Natural killer cell (primary cell): ENCODE data around the gene GSTM3. TPM values are rescaled to one million over a fixed set of nuclear protein-coding genes. Genes with fewer than 3 reads are reported as not detected.

Experiments used
- ATAC-seq, 3 donors: fragments of 150-1000 bp in 2 of 3; fragments of 200-7000 bp in 1 of 3; cut with Tn5 transposase; 1 replicate in 1 of 3; 2 replicates in 2 of 3; pipeline ENCODE4 v1.10.0; 2021; ENCODE audit warnings: mild to moderate bottlenecking in 2 of 3, moderate library complexity in 2 of 3
- DNase-seq, 2 donors: peaks; one replicate each; pipeline versions ENCODE4 v3.0.0 to v3.0.0-alpha.2; 2013 to 2021; ENCODE audit warnings: mixed read lengths in 1 of 2
- H3K27ac ChIP-seq: one replicate; pipeline ENCODE4 v1.5.1; 2013; ENCODE audit warnings: mild to moderate bottlenecking, low read length
- H3K27me3 ChIP-seq: one replicate; pipeline ENCODE4 v1.6.1; 2013; ENCODE audit warnings: low read length; ENCODE audit not compliant: control insufficient read depth, insufficient read depth
- H3K36me3 ChIP-seq: one replicate; pipeline ENCODE4 v1.6.1; 2013; ENCODE audit warnings: low read length; ENCODE audit not compliant: control insufficient read depth, insufficient read depth
- H3K4me1 ChIP-seq: one replicate; pipeline ENCODE4 v1.6.1; 2013; ENCODE audit warnings: low read length; ENCODE audit not compliant: control insufficient read depth, insufficient read depth
- H3K4me3 ChIP-seq: one replicate; pipeline ENCODE4 v1.5.1; 2013; ENCODE audit warnings: low read length
- H3K9me3 ChIP-seq: one replicate; pipeline ENCODE4 v1.6.1; 2013; ENCODE audit warnings: low read length; ENCODE audit not compliant: control insufficient read depth, insufficient read depth
- H3K27ac Mint-ChIP-seq, 2 donors: one replicate each; pipeline ENCODE4 v1.8.0; 2022; ENCODE audit warnings: mild to moderate bottlenecking in 2 of 2, mixed read lengths in 2 of 2, moderate library complexity in 1 of 2
- H3K27me3 Mint-ChIP-seq, 2 donors: one replicate each; pipeline ENCODE4 v1.8.0; 2022; ENCODE audit warnings: low read depth in 2 of 2, mixed read lengths in 2 of 2
- H3K36me3 Mint-ChIP-seq: one replicate; pipeline ENCODE4 v1.8.0; 2022; ENCODE audit warnings: mixed read lengths
- H3K4me1 Mint-ChIP-seq, 2 donors: one replicate each; pipeline ENCODE4 v1.8.0; 2022; ENCODE audit warnings: mixed read lengths in 2 of 2
- H3K4me3 Mint-ChIP-seq: one replicate; pipeline ENCODE4 v1.8.0; 2022; ENCODE audit warnings: mild to moderate bottlenecking, moderate library complexity, mixed read lengths
- H3K9me3 Mint-ChIP-seq, 2 donors: one replicate each; pipeline ENCODE4 v1.8.0; 2022; ENCODE audit warnings: mixed read lengths in 2 of 2
- WGBS: methylation state at CpG from one replicate; pipeline ENCODE4 v1.1.7; 2013; ENCODE audit warnings: missing lambda C conversion rate; ENCODE audit not compliant: insufficient coverage; 5-methylcytosine and 5-hydroxymethylcytosine counted together
- intact Hi-C: fragments of 100-400 bp; cut with micrococcal nuclease; formaldehyde crosslinking; loops from one replicate; pipeline ENCODE4 v1.14.2; 2022
- total RNA-seq, 4 donors: library from RNA; stranded (reverse); fragments of 120-200 nt in 1 of 4; gene quantifications; one replicate each; pipeline versions ENCODE4 v1.2.3 to v1.2.4, GENCODE V29; 2013 to 2022
- TF ChIP-seq, protein P1 (sequence below): fragments of 200-600 bp; IDR thresholded peaks from one replicate; pipeline ENCODE4 v1.8.0; 2022; ENCODE audit warnings: antibody characterized with exemption

Gene GSTM3
- total RNA-seq, 3 donors from 2014 or later (not counting 1 experiment from before 2014, with no cell fraction given): 1.7 to 3.0 (median 3.0) TPM

DNA sequence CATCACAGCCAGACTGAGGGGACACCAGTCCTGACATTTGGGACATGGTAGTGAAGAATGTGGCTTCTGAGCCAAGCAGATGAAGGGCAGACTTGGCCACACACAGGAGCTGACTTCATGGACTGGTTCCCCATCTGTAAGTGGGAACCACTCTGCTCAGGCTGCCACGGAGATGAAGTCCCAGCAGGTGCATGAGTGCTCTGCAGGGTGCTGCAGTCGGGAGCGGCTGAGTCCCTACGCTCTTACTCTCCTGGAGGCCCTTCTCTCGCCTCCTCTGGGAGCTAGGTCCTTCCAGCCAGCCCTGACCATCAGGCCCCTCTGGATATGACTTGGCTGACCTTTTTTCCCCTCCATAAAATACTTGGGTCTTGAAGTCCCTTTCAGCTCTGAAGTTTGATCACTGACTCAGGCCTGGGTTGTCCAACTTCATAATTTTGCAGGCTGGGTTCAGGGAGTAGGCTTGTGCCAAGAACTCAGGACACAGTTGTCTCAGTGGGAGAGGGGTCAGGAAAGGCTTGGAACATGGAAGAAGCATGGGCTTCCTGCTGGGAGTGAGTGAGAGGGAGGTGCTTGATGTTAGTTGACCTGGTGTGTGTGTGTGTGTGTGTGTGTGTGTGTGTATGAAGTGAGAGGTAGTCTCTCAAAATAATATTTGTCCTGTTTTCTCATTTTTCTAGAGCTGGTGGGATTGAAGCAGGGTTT is 43.9 kb upstream of the GSTM3 start:
- TF ChIP-seq, protein P1, sequence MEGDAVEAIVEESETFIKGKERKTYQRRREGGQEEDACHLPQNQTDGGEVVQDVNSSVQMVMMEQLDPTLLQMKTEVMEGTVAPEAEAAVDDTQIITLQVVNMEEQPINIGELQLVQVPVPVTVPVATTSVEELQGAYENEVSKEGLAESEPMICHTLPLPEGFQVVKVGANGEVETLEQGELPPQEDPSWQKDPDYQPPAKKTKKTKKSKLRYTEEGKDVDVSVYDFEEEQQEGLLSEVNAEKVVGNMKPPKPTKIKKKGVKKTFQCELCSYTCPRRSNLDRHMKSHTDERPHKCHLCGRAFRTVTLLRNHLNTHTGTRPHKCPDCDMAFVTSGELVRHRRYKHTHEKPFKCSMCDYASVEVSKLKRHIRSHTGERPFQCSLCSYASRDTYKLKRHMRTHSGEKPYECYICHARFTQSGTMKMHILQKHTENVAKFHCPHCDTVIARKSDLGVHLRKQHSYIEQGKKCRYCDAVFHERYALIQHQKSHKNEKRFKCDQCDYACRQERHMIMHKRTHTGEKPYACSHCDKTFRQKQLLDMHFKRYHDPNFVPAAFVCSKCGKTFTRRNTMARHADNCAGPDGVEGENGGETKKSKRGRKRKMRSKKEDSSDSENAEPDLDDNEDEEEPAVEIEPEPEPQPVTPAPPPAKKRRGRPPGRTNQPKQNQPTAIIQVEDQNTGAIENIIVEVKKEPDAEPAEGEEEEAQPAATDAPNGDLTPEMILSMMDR: no peak
- H3K4me1 ChIP-seq: peaks cover 29% of the 10 kb centered on the region
- no peak overlapping the region for H3K4me3 ChIP-seq
- ATAC-seq (no peak), DNase-seq (no peak)
- H3K27me3 ChIP-seq: peaks cover 2% of the 10 kb centered on the region
- H3K27ac ChIP-seq: no peak overlapping the region
- H3K27me3 Mint-ChIP-seq: peaks cover 39 to 60% of the 10 kb centered on the region in 2 donors
- H3K4me3 Mint-ChIP-seq: no peak overlapping the region
- no peak overlapping the region for H3K27ac Mint-ChIP-seq
- no peaks in the 10 kb centered on the region for H3K36me3 Mint-ChIP-seq
- 94% methylated on average over 5 of the region's 5 CpGs for WGBS
- peaks cover 4% of the 10 kb centered on the region for H3K9me3 ChIP-seq
- intact Hi-C loops: no loop called here
- no peaks in the 10 kb centered on the region for H3K36me3 ChIP-seq
- H3K9me3 Mint-ChIP-seq: no peaks in the 10 kb centered on the region
- peaks cover 32 to 38% of the 10 kb centered on the region in 2 donors for H3K4me1 Mint-ChIP-seq

DNA sequence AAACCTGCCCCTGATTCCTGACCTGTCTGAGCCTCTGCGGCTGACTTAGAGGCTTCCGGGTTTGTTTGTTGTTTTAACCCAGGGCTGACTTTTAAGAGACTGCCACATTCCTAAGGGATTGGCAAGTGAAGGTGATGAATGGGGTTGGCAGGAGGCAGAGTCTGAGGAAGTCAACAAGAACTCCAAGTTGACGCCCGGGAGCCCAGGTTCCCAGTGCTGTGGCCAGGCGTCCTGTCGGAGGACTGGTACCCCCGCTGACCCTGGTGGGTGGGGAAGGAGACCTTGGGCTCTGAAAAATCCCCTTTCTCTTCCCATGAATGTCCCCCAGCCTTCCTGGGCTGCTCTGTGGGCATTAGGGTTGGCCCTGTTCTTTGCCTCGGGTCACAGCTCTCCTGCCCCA is 42.6 kb upstream of the GSTM3 start:
- Mint-ChIP-seq H3K27me3 (peaks cover 35 to 60% of the 10 kb centered on the region in 2 donors), H3K36me3 (no peaks in the 10 kb centered on the region), H3K4me3 (no peak overlapping the region), H3K27ac (no peak overlapping the region), H3K9me3 (no peaks in the 10 kb centered on the region), H3K4me1 (peaks cover 20 to 26% of the 10 kb centered on the region in 2 donors)
- Histone ChIP-seq H3K4me3 (no peak overlapping the region), H3K4me1 (peaks cover 16% of the 10 kb centered on the region), H3K9me3 (peaks cover 4% of the 10 kb centered on the region), H3K27ac (no peak overlapping the region), H3K36me3 (no peaks in the 10 kb centered on the region), H3K27me3 (peaks cover 2% of the 10 kb centered on the region)
- TF ChIP-seq, protein P1: no peak
- 80% methylated on average over 5 of the region's 8 CpGs for WGBS
- intact Hi-C loops: no loop called here
- ATAC-seq (no peak), DNase-seq (no peak)

DNA sequence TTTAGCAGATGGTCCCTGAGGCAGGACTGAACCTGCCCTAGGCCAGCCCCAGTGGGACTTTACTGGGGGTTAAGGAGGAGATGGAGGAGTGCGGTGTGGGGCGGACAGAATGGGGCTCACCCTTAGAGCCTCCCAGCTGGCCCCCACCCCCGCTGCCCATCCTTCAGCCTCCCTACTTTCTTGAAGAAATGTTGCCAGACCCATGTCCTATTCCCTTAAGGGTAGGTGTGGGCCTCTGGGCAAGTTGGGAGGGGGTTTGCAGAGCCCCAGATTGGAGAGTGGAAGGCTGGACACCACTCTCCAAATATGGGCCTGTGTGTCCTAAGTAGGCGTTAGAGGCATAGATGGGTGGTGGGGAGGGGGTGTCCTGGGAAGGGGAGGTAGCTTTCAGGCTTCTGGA is 42.1 kb upstream of the GSTM3 start:
- H3K9me3 Mint-ChIP-seq: no peaks in the 10 kb centered on the region
- no peak overlapping the region for H3K27ac Mint-ChIP-seq
- H3K4me3 Mint-ChIP-seq: no peak overlapping the region
- no peak for DNase-seq
- no peak overlapping the region for H3K4me3 ChIP-seq
- H3K9me3 ChIP-seq: peaks cover 4% of the 10 kb centered on the region
- no peak overlapping the region for H3K27ac ChIP-seq
- peaks cover 37 to 60% of the 10 kb centered on the region in 2 donors for H3K27me3 Mint-ChIP-seq
- H3K4me1 Mint-ChIP-seq: peaks cover 15 to 21% of the 10 kb centered on the region in 2 donors
- peaks cover 2% of the 10 kb centered on the region for H3K27me3 ChIP-seq
- TF ChIP-seq, protein P1: no peak
- H3K36me3 ChIP-seq: no peaks in the 10 kb centered on the region
- ATAC-seq: no peak
- 95% methylated on average over 3 of the region's 4 CpGs for WGBS
- H3K4me1 ChIP-seq: peaks cover 11% of the 10 kb centered on the region
- intact Hi-C loops: no loop called here
- H3K36me3 Mint-ChIP-seq: no peaks in the 10 kb centered on the region

DNA sequence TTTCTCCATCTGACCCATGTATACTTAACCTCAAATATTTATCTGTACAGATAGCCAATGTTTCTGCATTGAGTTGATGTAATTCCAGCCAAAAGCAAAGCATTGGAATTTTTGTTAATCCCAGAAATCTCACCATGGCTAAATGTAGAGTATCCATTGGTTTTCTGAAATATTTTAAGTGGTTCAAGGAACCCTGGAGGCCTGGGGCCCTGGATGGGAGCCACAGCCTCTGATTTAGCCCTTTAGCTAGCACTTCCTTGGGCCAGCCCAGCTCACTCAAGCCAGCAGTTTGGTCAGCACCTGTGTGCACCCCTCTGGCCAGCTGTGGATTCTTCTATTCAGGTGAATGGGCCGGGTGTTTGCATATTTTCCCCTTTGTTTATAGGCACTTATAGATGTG is 41.7 kb upstream of the GSTM3 start:
- Mint-ChIP-seq H3K36me3 (no peaks in the 10 kb centered on the region), H3K4me1 (peaks cover 11 to 16% of the 10 kb centered on the region in 2 donors), H3K9me3 (no peaks in the 10 kb centered on the region), H3K4me3 (no peak overlapping the region), H3K27ac (no peak overlapping the region), H3K27me3 (peaks cover 38 to 60% of the 10 kb centered on the region in 2 donors)
- Histone ChIP-seq H3K9me3 (peaks cover 4% of the 10 kb centered on the region), H3K4me1 (peaks cover 7% of the 10 kb centered on the region), H3K27me3 (peaks cover 2% of the 10 kb centered on the region), H3K36me3 (no peaks in the 10 kb centered on the region), H3K27ac (no peak overlapping the region), H3K4me3 (no peak overlapping the region)
- TF ChIP-seq, protein P1: no peak
- no peak for DNase-seq
- 71% methylated on average over 1 of the region's 1 CpG for WGBS
- intact Hi-C loops: no loop called here
- no peak for ATAC-seq
